ENCODE measurements around the gene SCAPER.

GRCh38 chr15:76380249-76380648, 524.9 kb downstream of the SCAPER start:
- TF ChIP-seq EZH2phosphoT487 (IDR thresholded peaks at IDR 0.05; ENCODE audit: borderline replicate concordance, low read depth, low read length) (no peak), CTCF (conservative IDR thresholded peaks at IDR 0.05; ENCODE audit: low read length) (no peak)

Data from OCI-LY7 (cell line).